Ascending aorta (tissue), 2 donors: Measurements from ENCODE around the gene FAM78B. TPM values are rescaled to one million over a fixed set of nuclear protein-coding genes. Genes with fewer than 3 reads are reported as not detected.

Source experiments
- DNase-seq, 2 donors: peaks; one replicate each; pipeline ENCODE4 v3.0.0-alpha.2; 2019; ENCODE audit warnings: low spot score in 2 of 2
- H3K27ac ChIP-seq, 2 donors: fragments of 200-600 bp; sonication (generic); one replicate each; pipeline ENCODE4 v1.5.1; 2016 to 2017; ENCODE audit warnings: mild to moderate bottlenecking in 1 of 2
- H3K27me3 ChIP-seq: fragments of 200-600 bp; sonication (generic); one replicate; pipeline ENCODE4 v1.5.1; 2017
- H3K36me3 ChIP-seq, 2 donors: fragments of 200-600 bp; sonication (generic); one replicate each; pipeline ENCODE4 v1.5.1; 2016
- H3K4me1 ChIP-seq, 2 donors: fragments of 200-600 bp; sonication (generic); one replicate each; pipeline ENCODE4 v1.5.1; 2016 to 2017; ENCODE audit warnings: mild to moderate bottlenecking in 1 of 2
- H3K4me3 ChIP-seq, 2 donors: fragments of 200-600 bp; sonication (generic); one replicate each; pipeline ENCODE4 v1.5.1; 2016 to 2017; ENCODE audit warnings: mild to moderate bottlenecking in 1 of 2
- H3K9me3 ChIP-seq, 2 donors: fragments of 200-600 bp; sonication (generic); one replicate each; pipeline ENCODE4 v1.5.1; 2016
- CTCF ChIP-seq, 3 experiments: fragments of 200-600 bp in 2 of 3; fragments of 450-650 bp in 1 of 3; sonication (generic) in 2 of 3; IDR thresholded peaks; one replicate each; pipeline ENCODE4 v1.5.1; 2016 to 2019; ENCODE audit warnings: antibody characterized with exemption in 3 of 3, mild to moderate bottlenecking in 1 of 3, moderate library complexity in 1 of 3
- intact Hi-C: fragments of 100-400 bp; cut with DNase I; formaldehyde crosslinking; loops from one replicate; pipeline ENCODE4 v1.15.1; 2023
- total RNA-seq: library from RNA; depleted of rRNA; stranded (reverse); fragments of >200 nt; gene quantifications from one replicate; pipeline ENCODE4 v1.1.0, GENCODE V29; 2016

FAM78B gene
- total RNA-seq, 1 donor from 2014 or later: not detected

GRCh38 chr1:166182281-166182680 lies 15.5 kb upstream of the FAM78B start:
- H3K36me3 ChIP-seq: no peaks in the 10 kb centered on the region
- intact Hi-C loops: no loop called here
- H3K9me3 ChIP-seq: no peaks in the 10 kb centered on the region
- H3K4me3 ChIP-seq: no peak overlapping the region
- DNase-seq: no peak
- H3K27ac ChIP-seq: no peak overlapping the region
- H3K27me3 ChIP-seq: no peaks in the 10 kb centered on the region
- TF ChIP-seq CTCF (IDR thresholded peaks at IDR 0.05): no peak
- no peaks in the 10 kb centered on the region for H3K4me1 ChIP-seq

GRCh38 chr1:166176416-166176815 lies 9.6 kb upstream of the FAM78B start:
- no peak overlapping the region for H3K27ac ChIP-seq
- intact Hi-C loops: no loop called here
- no peak for DNase-seq
- H3K4me3 ChIP-seq: no peak overlapping the region
- no peak for TF ChIP-seq CTCF (IDR thresholded peaks at IDR 0.05)
- H3K9me3 ChIP-seq: no peaks in the 10 kb centered on the region
- H3K27me3 ChIP-seq: no peaks in the 10 kb centered on the region
- no peaks in the 10 kb centered on the region for H3K36me3 ChIP-seq
- H3K4me1 ChIP-seq: no peaks in the 10 kb centered on the region

GRCh38 chr1:166175032-166175431 lies 8.2 kb upstream of the FAM78B start:
- no peak for DNase-seq
- no peaks in the 10 kb centered on the region for H3K36me3 ChIP-seq
- H3K4me1 ChIP-seq: no peaks in the 10 kb centered on the region
- intact Hi-C loops: no loop called here
- TF ChIP-seq CTCF (IDR thresholded peaks at IDR 0.05): no peak
- H3K4me3 ChIP-seq: no peak overlapping the region
- no peak overlapping the region for H3K27ac ChIP-seq
- no peaks in the 10 kb centered on the region for H3K27me3 ChIP-seq
- H3K9me3 ChIP-seq: no peaks in the 10 kb centered on the region

GRCh38 chr1:166174108-166174507 lies 7.3 kb upstream of the FAM78B start:
- no peak overlapping the region for H3K4me3 ChIP-seq
- no peak for DNase-seq
- H3K9me3 ChIP-seq: no peaks in the 10 kb centered on the region
- no peaks in the 10 kb centered on the region for H3K27me3 ChIP-seq
- intact Hi-C loops: no loop called here
- H3K4me1 ChIP-seq: no peaks in the 10 kb centered on the region
- no peak for TF ChIP-seq CTCF (IDR thresholded peaks at IDR 0.05)
- no peaks in the 10 kb centered on the region for H3K36me3 ChIP-seq
- no peak overlapping the region for H3K27ac ChIP-seq

GRCh38 chr1:166172106-166172505 lies 5.3 kb upstream of the FAM78B start:
- no peak overlapping the region for H3K27ac ChIP-seq
- intact Hi-C loops: no loop called here
- no peaks in the 10 kb centered on the region for H3K36me3 ChIP-seq
- H3K4me1 ChIP-seq: no peaks in the 10 kb centered on the region
- H3K27me3 ChIP-seq: no peaks in the 10 kb centered on the region
- no peak for DNase-seq
- no peak overlapping the region for H3K4me3 ChIP-seq
- no peaks in the 10 kb centered on the region for H3K9me3 ChIP-seq
- TF ChIP-seq CTCF (IDR thresholded peaks at IDR 0.05): no peak

GRCh38 chr1:166170726-166171125 lies 3.9 kb upstream of the FAM78B start:
- intact Hi-C loops: no loop called here

More at GRCh38 chr1:166170726-166171125, 3.9 kb upstream of the FAM78B start:
- Histone ChIP-seq H3K36me3 (no peaks in the 10 kb centered on the region), H3K4me1 (no peaks in the 10 kb centered on the region), H3K4me3 (no peak overlapping the region), H3K27ac (no peak overlapping the region), H3K27me3 (no peaks in the 10 kb centered on the region), H3K9me3 (no peaks in the 10 kb centered on the region)
- no peak for TF ChIP-seq CTCF (IDR thresholded peaks at IDR 0.05)
- no peak for DNase-seq
